HepG2 (cell line): ENCODE data around the gene TRABD. TPM values are rescaled to one million over a fixed set of nuclear protein-coding genes. Genes with fewer than 3 reads are reported as not detected.

Source experiments
- ATAC-seq: fragments of 200-7000 bp; cut with Tn5 transposase; 3 replicates; pipeline ENCODE4 v1.9.1; 2020; ENCODE audit warnings: mild to moderate bottlenecking, moderate library complexity
- BruUV-seq: library from RNA; stranded (reverse); fragments of 400-500 nt; replicated peaks from 2 replicates; lab custom pipeline; 2021; lab: Mats Ljungman, UMichigan
- CTCF ChIA-PET: fragments of 300-600 bp; formaldehyde crosslinking; extraction: SDS; loops from one replicate; lab custom pipeline; 2021; ENCODE audit warnings: low total read pairs, inconsistent platforms, low intra/inter-chr PET ratio; lab: Yijun Ruan, JAX
- POLR2A ChIA-PET: fragments of 350-600 bp; sonication (Branson Sonifier 250); formaldehyde crosslinking; loops from one replicate; lab custom pipeline; 2020; ENCODE audit warnings: antibody characterized with exemption, inconsistent platforms; lab: Yijun Ruan, JAX
- DNase-seq: peaks from one replicate; pipeline ENCODE4 v3.0.0-alpha.2; 2015; ENCODE audit warnings: low spot score
- FAIRE-seq: peaks from 3 replicates; lab custom pipeline; 2011; peaks lifted over from hg19 to GRCh38; lab: Jason Lieb, UNC
- H2AFZ ChIP-seq: one replicate; pipeline ENCODE4 v1.6.1; 2011; ENCODE audit warnings: low read length, inconsistent platforms
- H3K27ac ChIP-seq: fragments of 300-600 bp; 3 replicates; pipeline ENCODE4 v1.8.0; 2011; ENCODE audit warnings: mixed run types, mild to moderate bottlenecking, mixed read lengths, low read length, inconsistent platforms; ENCODE audit not compliant: insufficient read depth; ENCODE audit errors: extremely low read length
- H3K27me3 ChIP-seq, 2 experiments: fragments of 200-600 bp in 1 of 2; 2 replicates in 1 of 2; 3 replicates in 1 of 2; pipeline versions ENCODE4 v1.6.0 to v1.8.0; 2011; ENCODE audit warnings: low read length in 2 of 2, mild to moderate bottlenecking in 2 of 2, moderate library complexity in 2 of 2, inconsistent platforms in 1 of 2; ENCODE audit not compliant: insufficient read depth in 2 of 2, control insufficient read depth in 1 of 2
- H3K36me3 ChIP-seq, 2 experiments: fragments of 200-600 bp in 1 of 2; replicated peaks in 1 of 2; 2 replicates in 1 of 2; 3 replicates in 1 of 2; pipeline versions ENCODE4 v1.5.1 to v1.8.0; 2011; ENCODE audit warnings: low read length in 2 of 2, inconsistent platforms in 1 of 2; ENCODE audit not compliant: insufficient read depth in 2 of 2, control insufficient read depth in 1 of 2
- H3K4me1 ChIP-seq: 2 replicates; pipeline ENCODE4 v1.5.1; 2012; ENCODE audit warnings: low read length, inconsistent platforms; ENCODE audit not compliant: insufficient read depth
- H3K4me2 ChIP-seq: 2 replicates; pipeline ENCODE4 v1.6.0; 2011; ENCODE audit warnings: low read depth, low read length, inconsistent platforms
- H3K4me3 ChIP-seq, 3 experiments: fragments of 200-600 bp in 1 of 3; sonication (generic), shearing (Covaris generic) in 1 of 3; replicated peaks in 1 of 3; 2 replicates each; pipeline ENCODE4 v1.5.1; 2011 to 2016; ENCODE audit warnings: low read length in 3 of 3, inconsistent platforms in 2 of 3, low read depth in 2 of 3, mild to moderate bottlenecking in 2 of 3, control low read depth in 1 of 3, mixed read lengths in 1 of 3; ENCODE audit not compliant: insufficient read depth in 1 of 3
- H3K79me2 ChIP-seq: one replicate; pipeline ENCODE4 v1.6.1; 2011; ENCODE audit warnings: low read length, inconsistent platforms; ENCODE audit not compliant: insufficient read depth
- H3K9ac ChIP-seq: 2 replicates; pipeline ENCODE4 v1.6.0; 2011; ENCODE audit warnings: mild to moderate bottlenecking, low read depth, low read length, inconsistent platforms; ENCODE audit not compliant: insufficient read depth
- H3K9me3 ChIP-seq: 2 replicates; pipeline ENCODE4 v1.5.1; 2012; ENCODE audit warnings: mild to moderate bottlenecking, low read length
- H4K20me1 ChIP-seq: 2 replicates; pipeline ENCODE4 v1.6.0; 2011; ENCODE audit warnings: inconsistent platforms, mild to moderate bottlenecking, low read length, moderate library complexity; ENCODE audit not compliant: insufficient read depth
- BRCA1 ChIP-seq: sonication (generic); formaldehyde crosslinking; IDR thresholded peaks from 2 replicates; pipeline ENCODE4 v1.4.0; 2020; ENCODE audit warnings: missing genetic modification reagents
- CTCF ChIP-seq: sonication (generic); formaldehyde crosslinking; IDR thresholded peaks from 2 replicates; pipeline ENCODE4 v1.5.0; 2020; ENCODE audit warnings: mild to moderate bottlenecking, missing genetic modification reagents, moderate library complexity
- ETV5 ChIP-seq: IDR thresholded peaks from 2 replicates; pipeline ENCODE4 v1.6.1; 2018; ENCODE audit warnings: missing biosample characterization, missing genetic modification reagents, inconsistent platforms, borderline replicate concordance
- IKZF5 ChIP-seq: IDR thresholded peaks from 2 replicates; pipeline ENCODE4 v1.6.1; 2018; ENCODE audit warnings: missing genetic modification reagents, mild to moderate bottlenecking, missing compliant biosample characterization
- KAT7 ChIP-seq: IDR thresholded peaks from 2 replicates; pipeline ENCODE4 v1.6.1; 2018; ENCODE audit warnings: borderline replicate concordance, missing compliant biosample characterization
- KAT8 ChIP-seq: IDR thresholded peaks from 2 replicates; pipeline ENCODE4 v1.6.1; 2016; ENCODE audit warnings: missing genetic modification reagents, missing compliant biosample characterization
- NFKBIZ ChIP-seq: IDR thresholded peaks from 2 replicates; pipeline ENCODE4 v1.6.1; 2018; ENCODE audit warnings: missing genetic modification reagents, missing compliant biosample characterization
- PATZ1 ChIP-seq: sonication (generic); formaldehyde crosslinking; IDR thresholded peaks from 2 replicates; pipeline ENCODE4 v1.4.0; 2020; ENCODE audit warnings: missing genetic modification reagents
- PAWR ChIP-seq: sonication (generic); formaldehyde crosslinking; IDR thresholded peaks from 2 replicates; pipeline ENCODE4 v1.4.0; 2020; ENCODE audit warnings: missing genetic modification reagents, mild to moderate bottlenecking, borderline replicate concordance
- POLR2G ChIP-seq: fragments of 200-400 bp; formaldehyde crosslinking; IDR thresholded peaks from 2 replicates; pipeline ENCODE4 v1.6.1; 2018; ENCODE audit warnings: mild to moderate bottlenecking, low read depth, low read length, moderate library complexity
- SMYD3 ChIP-seq: sonication (generic); formaldehyde crosslinking; IDR thresholded peaks from 2 replicates; pipeline ENCODE4 v1.8.1; 2023; ENCODE audit warnings: mild to moderate bottlenecking, missing genetic modification reagents
- TRIM24 ChIP-seq: sonication (generic); formaldehyde crosslinking; IDR thresholded peaks from 2 replicates; pipeline ENCODE4 v1.8.0; 2022; ENCODE audit warnings: mild to moderate bottlenecking, missing genetic modification reagents
- TSC22D2 ChIP-seq: sonication (generic); formaldehyde crosslinking; IDR thresholded peaks from 2 replicates; pipeline ENCODE4 v1.5.1; 2020; ENCODE audit warnings: missing genetic modification reagents, mild to moderate bottlenecking, borderline replicate concordance
- ZBTB7A ChIP-seq: sonication (generic); formaldehyde crosslinking; IDR thresholded peaks from 2 replicates; pipeline ENCODE4 v1.8.0; 2022; ENCODE audit warnings: mild to moderate bottlenecking, missing genetic modification reagents
- ZNF33B ChIP-seq: sonication (generic); formaldehyde crosslinking; IDR thresholded peaks from 2 replicates; pipeline ENCODE4 v1.5.1; 2020; ENCODE audit warnings: mild to moderate bottlenecking, missing genetic modification reagents
- ZNF605 ChIP-seq: sonication (generic); formaldehyde crosslinking; IDR thresholded peaks from 2 replicates; pipeline ENCODE4 v1.8.0; 2022; ENCODE audit warnings: mild to moderate bottlenecking, missing genetic modification reagents
- ZNF616 ChIP-seq: sonication (generic); formaldehyde crosslinking; IDR thresholded peaks from 2 replicates; pipeline ENCODE4 v1.5.0; 2020; ENCODE audit warnings: low read depth, mild to moderate bottlenecking, missing genetic modification reagents
- ZNF720 ChIP-seq: sonication (generic); formaldehyde crosslinking; IDR thresholded peaks from 2 replicates; pipeline ENCODE4 v1.4.0; 2020; ENCODE audit warnings: missing genetic modification reagents
- ZNF740 ChIP-seq: sonication (generic); formaldehyde crosslinking; IDR thresholded peaks from 2 replicates; pipeline ENCODE4 v1.4.0; 2020; ENCODE audit warnings: missing genetic modification reagents
- WGBS: methylation state at CpG from one replicate; pipeline ENCODE4 v1.1.6; 2017; ENCODE audit warnings: low lambda C conversion rate; 5-methylcytosine and 5-hydroxymethylcytosine counted together
- in situ Hi-C: cut with HindIII; loops from 2 replicates; pipeline ENCODE4 v1.10.0; 2017; ENCODE audit warnings: low pct_unique_long_range_greater_than_20kb; ENCODE audit not compliant: extremely low pct_ligation_motif_present
- intact Hi-C: fragments of 100-400 bp; cut with micrococcal nuclease; formaldehyde crosslinking; loops from one replicate; pipeline ENCODE4 v1.10.0; 2022; ENCODE audit not compliant: unreplicated experiment
- polyA plus RNA-seq, 8 experiments: library from polyadenylated mRNA; depleted of rRNA in 3 of 8; stranded (reverse) in 7 of 8; unstranded in 1 of 8; fragments of >200 nt; fragmentation: Illumina TruSeq in 4 of 8; extraction: Trizol in 4 of 8; gene quantifications; 2 replicates each; pipeline versions ENCODE4 v1.2.1 to v1.2.3, GENCODE V29; 2011 to 2016; ENCODE audit warnings: low read depth in 4 of 8, missing spikeins in 1 of 8, mixed read lengths in 1 of 8; ENCODE audit not compliant: insufficient read depth in 1 of 8
- total RNA-seq, 5 experiments: library from RNA; depleted of rRNA; stranded (reverse); fragments of >200 nt; fragmentation: Illumina TruSeq; extraction: Trizol; gene quantifications; 2 replicates each; pipeline ENCODE4 v1.2.3, GENCODE V29; 2016; ENCODE audit warnings: low read depth in 1 of 5

Gene TRABD
- total and polyA plus RNA-seq, 2 of the 13 experiments (the other 11 are each of a cell fraction or from before 2014, with no cell fraction given), result 21.5 to 28.9 TPM

GRCh38 chr22:50184004-50184901 is 1.5 kb upstream of the TRABD start:
- Histone ChIP-seq H3K27me3 (no peaks in the 10 kb centered on the region; a peak in 1 of 5 replicates), H3K4me3 (peak overlapping the region; percentile 47 to 67 (median 50)), H3K9ac (peak overlapping the region; percentile 44), H2AFZ (no peak overlapping the region), H3K4me1 (peaks cover 40% of the 10 kb centered on the region), H4K20me1 (peaks cover 2% of the 10 kb centered on the region; the same call in 1 of the 2 replicates), H3K36me3 (0 out of 5 replicates have a peak, but pooled peaks cover 0 to 3% of the 10 kb centered on the region in 2 experiments), H3K27ac (no peak overlapping the region), H3K79me2 (peaks cover 16% of the 10 kb centered on the region), H3K9me3 (no peaks in the 10 kb centered on the region), H3K4me2 (peak overlapping the region; percentile 86)
- DNase-seq (peak; percentile 55), ATAC-seq (peak; percentile 44), FAIRE-seq (no peak)
- in situ Hi-C loops, result no loop called here
- no TSS peak for BruUV-seq
- intact Hi-C loops, result no loop called here
- ChIA-PET CTCF (no interaction called here), POLR2A (interaction anchor here (0.7 to 1.2 kb wide), 2 partner anchors 22 to 37 kb away, joined by 3 to 4 read pairs; no protein-coding TSS in a partner anchor)
- 73% methylated on average over 14 of the region's 32 CpGs for whole genome bisulfite sequencing
- TF ChIP-seq BRCA1 (no peak), ETV5 (CRISPR knock-in tag) (no peak), ZBTB7A (CRISPR knock-in tag) (no peak), ZNF33B (CRISPR knock-in tag) (no peak), TSC22D2 (CRISPR knock-in tag) (no peak), KAT7 (CRISPR knock-in tag) (no peak), ZNF605 (CRISPR knock-in tag) (no peak), ZNF740 (CRISPR knock-in tag) (no peak), ZNF616 (CRISPR knock-in tag) (no peak), NFKBIZ (CRISPR knock-in tag) (no peak), PAWR (no peak), IKZF5 (peak; percentile 57; the same call in 1 of the 2 replicates), POLR2G (peak; percentile 42; the same call in 1 of the 2 replicates), PATZ1 (CRISPR knock-in tag) (0 out of 2 replicates have a peak, but pooled peaks have one; percentile 42), SMYD3 (CRISPR knock-in tag) (no peak), CTCF (peak; percentile 34), ZNF720 (CRISPR knock-in tag) (no peak), TRIM24 (CRISPR knock-in tag) (no peak), KAT8 (CRISPR knock-in tag) (peak; percentile 65)
